IMR-90 (cell line): ENCODE data around the gene LPIN1. TPM values are rescaled to one million over a fixed set of nuclear protein-coding genes. Genes with fewer than 3 reads are reported as not detected.

ENCODE experiments used
- ATAC-seq: fragments of 200-7000 bp; cut with Tn5 transposase; 2 replicates; pipeline ENCODE4 v1.9.1; 2020; ENCODE audit warnings: low read depth, mild to moderate bottlenecking, moderate library complexity
- BruUV-seq: library from RNA; stranded (reverse); fragments of 400-500 nt; replicated peaks from 2 replicates; lab custom pipeline; 2021; lab: Mats Ljungman, UMichigan
- CTCF ChIA-PET: fragments of 300-600 bp; formaldehyde crosslinking; extraction: SDS; loops from one replicate; lab custom pipeline; 2021; ENCODE audit warnings: antibody characterized with exemption; lab: Yijun Ruan, JAX
- POLR2A ChIA-PET: fragments of 300-600 bp; sonication (Branson Sonifier 250); formaldehyde crosslinking; loops from one replicate; lab custom pipeline; 2022; ENCODE audit warnings: antibody characterized with exemption; ENCODE audit not compliant: unreplicated experiment; lab: Charles Lee
- DNase-seq: peaks from one replicate; pipeline ENCODE4 v3.0.0; 2013
- H2AFZ ChIP-seq: replicated peaks from 2 replicates; pipeline ENCODE3; 2013; ENCODE audit warnings: low read length, mild to moderate bottlenecking; ENCODE audit not compliant: poor library complexity
- H2AK5ac ChIP-seq: 2 replicates; pipeline ENCODE4 v1.6.1; 2013; ENCODE audit warnings: low read depth, low read length, inconsistent platforms
- H2AK9ac ChIP-seq: replicated peaks from 2 replicates; pipeline ENCODE3; 2013; ENCODE audit warnings: mild to moderate bottlenecking, low read depth, low read length, moderate library complexity; ENCODE audit not compliant: poor library complexity
- H2BK120ac ChIP-seq: 2 replicates; pipeline ENCODE4 v1.6.1; 2013; ENCODE audit warnings: low read depth, low read length, inconsistent platforms
- H2BK15ac ChIP-seq: 3 replicates; pipeline ENCODE4 v1.6.1; 2013; ENCODE audit warnings: low read depth, low read length, inconsistent platforms
- H2BK20ac ChIP-seq: 2 replicates; pipeline ENCODE4 v1.6.1; 2013; ENCODE audit warnings: low read depth, mild to moderate bottlenecking, inconsistent platforms, low read length, moderate library complexity
- H2BK5ac ChIP-seq: 2 replicates; pipeline ENCODE4 v1.6.1; 2013; ENCODE audit warnings: mild to moderate bottlenecking, low read depth, low read length, inconsistent platforms; ENCODE audit not compliant: poor library complexity, severe bottlenecking
- H3K14ac ChIP-seq: replicated peaks from 2 replicates; pipeline ENCODE4 v1.6.1; 2013; ENCODE audit warnings: low read depth, low read length, inconsistent platforms
- H3K18ac ChIP-seq: 2 replicates; pipeline ENCODE4 v1.6.1; 2013; ENCODE audit warnings: low read depth, low read length, control low read depth
- H3K23ac ChIP-seq: 2 replicates; pipeline ENCODE4 v1.6.1; 2013; ENCODE audit warnings: low read depth, low read length, inconsistent platforms
- H3K27ac ChIP-seq: 2 replicates; pipeline ENCODE4 v1.5.1; 2013; ENCODE audit warnings: mild to moderate bottlenecking, control low read depth, low read length; ENCODE audit not compliant: insufficient read depth
- H3K27me3 ChIP-seq: 2 replicates; pipeline ENCODE4 v1.6.1; 2013; ENCODE audit warnings: low read length; ENCODE audit not compliant: control insufficient read depth, insufficient read depth
- H3K36me3 ChIP-seq: 2 replicates; pipeline ENCODE4 v1.6.1; 2013; ENCODE audit warnings: low read length, mixed read lengths; ENCODE audit not compliant: control insufficient read depth, insufficient read depth
- H3K4ac ChIP-seq: 2 replicates; pipeline ENCODE4 v1.6.1; 2013; ENCODE audit warnings: low read depth, low read length, inconsistent platforms
- H3K4me1 ChIP-seq: 2 replicates; pipeline ENCODE4 v1.6.1; 2013; ENCODE audit warnings: low read length, mixed read lengths; ENCODE audit not compliant: control insufficient read depth, insufficient read depth
- H3K4me2 ChIP-seq: 2 replicates; pipeline ENCODE4 v1.6.1; 2013; ENCODE audit warnings: low read depth, mild to moderate bottlenecking, control low read depth, low read length, moderate library complexity
- H3K4me3 ChIP-seq: 2 replicates; pipeline ENCODE4 v1.5.1; 2013; ENCODE audit warnings: low read depth, mild to moderate bottlenecking, control low read depth, low read length, moderate library complexity; ENCODE audit not compliant: insufficient read depth
- H3K56ac ChIP-seq: 2 replicates; pipeline ENCODE4 v1.6.1; 2013; ENCODE audit warnings: low read length, inconsistent platforms; ENCODE audit not compliant: insufficient read depth; ENCODE audit errors: extremely low read depth
- H3K79me1 ChIP-seq, 2 experiments: 2 replicates each; pipeline ENCODE4 v1.6.1; 2013; ENCODE audit warnings: low read length in 2 of 2, inconsistent platforms in 1 of 2, low read depth in 1 of 2
- H3K9ac ChIP-seq: 2 replicates; pipeline ENCODE4 v1.6.1; 2013; ENCODE audit warnings: low read depth, low read length, control low read depth
- H3K9me1 ChIP-seq: 2 replicates; pipeline ENCODE4 v1.6.1; 2013; ENCODE audit warnings: low read length, inconsistent platforms; ENCODE audit not compliant: insufficient read depth
- H3K9me3 ChIP-seq: 2 replicates; pipeline ENCODE4 v1.6.1; 2013; ENCODE audit warnings: low read length; ENCODE audit not compliant: control insufficient read depth, insufficient read depth
- H4K20me1 ChIP-seq: 2 replicates; pipeline ENCODE4 v1.6.1; 2013; ENCODE audit warnings: low read length, inconsistent platforms; ENCODE audit not compliant: insufficient read depth
- H4K5ac ChIP-seq: 2 replicates; pipeline ENCODE4 v1.6.1; 2013; ENCODE audit warnings: mild to moderate bottlenecking, low read depth, low read length, control low read depth
- H4K8ac ChIP-seq, 2 experiments: 2 replicates each; pipeline ENCODE4 v1.6.1; 2013; ENCODE audit warnings: low read depth in 2 of 2, low read length in 2 of 2, control low read depth in 1 of 2, inconsistent platforms in 1 of 2
- H4K91ac ChIP-seq: 2 replicates; pipeline ENCODE4 v1.6.1; 2013; ENCODE audit warnings: low read depth, low read length, inconsistent platforms; ENCODE audit not compliant: insufficient read depth
- BHLHE40 ChIP-seq: fragments of 150-350 bp; IDR thresholded peaks from 2 replicates; pipeline ENCODE4 v1.6.1; 2016; ENCODE audit warnings: mild to moderate bottlenecking, low read depth, low read length
- NFE2L2 ChIP-seq: fragments of 150-350 bp; IDR thresholded peaks from 2 replicates; pipeline ENCODE4 v1.6.1; 2016; ENCODE audit warnings: low read depth, mild to moderate bottlenecking, low read length
- SMC3 ChIP-seq: fragments of 150-350 bp; IDR thresholded peaks from 2 replicates; pipeline ENCODE4 v1.6.1; 2016; ENCODE audit warnings: low read depth, mild to moderate bottlenecking, antibody characterized with exemption, low read length, moderate library complexity
- WGBS, 2 experiments: methylation state at CpG; one replicate each; pipeline versions ENCODE4 v1.1.5 to v1.1.7; 2013; ENCODE audit warnings: missing lambda C conversion rate in 2 of 2; ENCODE audit not compliant: insufficient read length in 1 of 2; ENCODE audit errors: extremely low coverage in 2 of 2; 5-methylcytosine and 5-hydroxymethylcytosine counted together
- dilution Hi-C: fragments of 300-500 bp; cut with HindIII; formaldehyde crosslinking; loops from one replicate; pipeline ENCODE4 v1.14.3; 2018; ENCODE audit warnings: low sequenced_read_pairs; ENCODE audit not compliant: unreplicated experiment
- in situ Hi-C: fragments of 300-500 bp; cut with MboI; formaldehyde crosslinking; loops from 3 replicates; pipeline ENCODE4 v1.14.3; 2019; ENCODE audit warnings: low sequenced_read_pairs, inconsistent platforms, mixed read lengths
- intact Hi-C: fragments of 100-400 bp; cut with micrococcal nuclease; formaldehyde crosslinking; loops from 2 replicates; pipeline ENCODE4 v1.10.0; 2022
- polyA plus RNA-seq, 3 experiments: library from polyadenylated mRNA; depleted of rRNA; stranded (reverse); fragments of >200 nt; gene quantifications; 2 replicates each; pipeline ENCODE4 v1.2.3, GENCODE V29; 2012; ENCODE audit warnings: low replicate concordance in 1 of 3
- total RNA-seq: library from RNA; depleted of rRNA; stranded (reverse); fragments of >200 nt; gene quantifications from 2 replicates; pipeline ENCODE4 v1.2.3, GENCODE V29; 2012

Gene LPIN1
- total and polyA plus RNA-seq, 2 of the 4 experiments (the other 2 are of a cell fraction) = 21.3 to 25.1 TPM

DNA sequence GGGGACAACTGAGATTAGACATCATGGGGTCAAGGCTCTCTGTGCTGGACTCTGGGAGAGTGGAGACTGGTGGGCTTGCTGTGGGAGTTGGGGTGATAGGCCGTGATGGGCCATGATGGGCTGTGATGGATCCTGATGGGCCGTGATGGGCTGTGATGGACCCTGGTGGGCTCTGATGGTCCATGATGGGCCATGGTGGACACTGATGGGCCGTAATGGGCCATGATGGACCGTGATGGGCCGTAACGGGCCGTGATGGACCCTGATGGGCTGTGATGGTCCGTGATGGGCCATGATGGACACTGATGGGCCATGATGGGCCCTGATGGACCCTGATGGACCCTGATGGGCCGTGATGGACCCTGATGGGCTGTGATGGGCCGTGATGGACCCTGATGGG is 18.5 kb downstream of the LPIN1 start:
- WGBS, 2 experiments = 95% methylated on average over 10 of the region's 10 CpGs; no CpG with 5 or more reads in 1 of the 2 experiments
- Histone ChIP-seq H3K4me3 (no peak overlapping the region), H2AK9ac (no peak overlapping the region), H3K27ac (no peak overlapping the region), H3K9me1 (peaks cover 8% of the 10 kb centered on the region; the same call in 1 of the 2 replicates), H4K20me1 (peaks cover 19% of the 10 kb centered on the region; the same call in 1 of the 2 replicates), H3K14ac (no peak overlapping the region), H2AFZ (no peak overlapping the region), H3K4me1 (no peaks in the 10 kb centered on the region), H2BK120ac (no peak overlapping the region), H3K23ac (no peak overlapping the region), H3K56ac (no peak overlapping the region), H2BK20ac (no peak overlapping the region), H4K8ac (no peak overlapping the region), H2AK5ac (no peak overlapping the region), H3K4me2 (no peak overlapping the region), H3K18ac (no peak overlapping the region), H3K4ac (no peak overlapping the region), H2BK15ac (no peak overlapping the region), H4K5ac (no peak overlapping the region), H2BK5ac (no peak overlapping the region), H3K9me3 (no peaks in the 10 kb centered on the region), H3K27me3 (no peaks in the 10 kb centered on the region), H3K36me3 (peaks cover 36% of the 10 kb centered on the region), H3K79me1 (peaks cover 7 to 40% of the 10 kb centered on the region in 2 experiments; a peak in 3 of 4 replicates), H3K9ac (no peak overlapping the region), H4K91ac (no peak overlapping the region)
- no TSS peak for BruUV-seq
- DNase-seq (no peak), ATAC-seq (no peak)
- CTCF ChIA-PET = no interaction called here
- POLR2A ChIA-PET = no interaction called here
- intact Hi-C loops = no loop called here
- in situ Hi-C loops = loop anchor here (25.0 kb wide), 1 partner anchor 628 kb away; a partner anchor contains a TSS
- dilution Hi-C loops = no loop called here
- TF ChIP-seq SMC3 (no peak), NFE2L2 (no peak), BHLHE40 (no peak)
